K562 (cell line): ENCODE results near the gene KCNG4. TPM values are rescaled to one million over a fixed set of nuclear protein-coding genes. Genes with fewer than 3 reads are reported as not detected.

Source experiments
- ATAC-seq: fragments of 200-7000 bp; cut with Tn5 transposase; 3 replicates; pipeline ENCODE4 v1.9.1; 2020; ENCODE audit warnings: moderate library complexity
- BruUV-seq: library from RNA; stranded (reverse); fragments of 400-500 nt; replicated peaks from 2 replicates; lab custom pipeline; 2021; lab: Mats Ljungman, UMichigan
- CTCF ChIA-PET: fragments of 300-600 bp; formaldehyde crosslinking; extraction: SDS; loops from one replicate; lab custom pipeline; 2021; ENCODE audit warnings: low intra/inter-chr PET ratio; lab: Yijun Ruan, JAX
- POLR2A ChIA-PET: fragments of 300-600, 350-650 bp; sonication (Branson Sonifier 250); formaldehyde crosslinking; extraction: SDS; loops from one replicate; lab custom pipeline; 2021; ENCODE audit warnings: antibody characterized with exemption, inconsistent platforms; lab: Yijun Ruan, JAX
- DNase-seq, 4 experiments: peaks; one replicate each; pipeline versions ENCODE4 v3.0.0 to v3.0.0-alpha.2; 2011 to 2018; ENCODE audit warnings: low spot score in 3 of 4, mixed read lengths in 3 of 4; ENCODE audit errors: extremely low read depth in 1 of 4
- FAIRE-seq: peaks from 2 replicates; lab custom pipeline; 2011; peaks lifted over from hg19 to GRCh38; lab: Jason Lieb, UNC
- H2AFZ ChIP-seq: 2 replicates; pipeline ENCODE4 v1.6.0; 2011; ENCODE audit warnings: low read depth, low read length, control low read depth, inconsistent platforms
- H3K27ac ChIP-seq: fragments of 200-600 bp; 3 replicates; pipeline ENCODE4 v1.8.0; 2011; ENCODE audit warnings: low read depth, mild to moderate bottlenecking, control low read depth, inconsistent platforms, low read length, moderate library complexity, mixed read lengths; ENCODE audit errors: extremely low read depth
- H3K27me3 ChIP-seq, 2 experiments: fragments of 300-600 bp in 1 of 2; 2 replicates in 1 of 2; 3 replicates in 1 of 2; pipeline versions ENCODE4 v1.6.0 to v1.8.0; 2011; ENCODE audit warnings: inconsistent platforms in 2 of 2, low read length in 2 of 2, mild to moderate bottlenecking in 1 of 2, mixed read lengths in 1 of 2, moderate library complexity in 1 of 2; ENCODE audit not compliant: control insufficient read depth in 2 of 2, insufficient read depth in 2 of 2
- H3K36me3 ChIP-seq: fragments of 300-600 bp; 3 replicates; pipeline ENCODE4 v1.8.0; 2011; ENCODE audit warnings: mild to moderate bottlenecking, low read length, inconsistent platforms; ENCODE audit not compliant: control insufficient read depth, insufficient read depth
- H3K4me1 ChIP-seq, 2 experiments: fragments of 200-600 bp in 1 of 2; replicated peaks in 1 of 2; 2 replicates in 1 of 2; 3 replicates in 1 of 2; pipeline versions ENCODE4 v1.5.1 to v1.8.0; 2011; ENCODE audit warnings: inconsistent platforms in 2 of 2, low read length in 2 of 2, mild to moderate bottlenecking in 1 of 2, mixed read lengths in 1 of 2, moderate library complexity in 1 of 2; ENCODE audit not compliant: control insufficient read depth in 2 of 2, insufficient read depth in 2 of 2
- H3K4me2 ChIP-seq: 2 replicates; pipeline ENCODE4 v1.6.1; 2011; ENCODE audit warnings: low read length, control low read depth, inconsistent platforms, mixed read lengths; ENCODE audit not compliant: insufficient read depth
- H3K4me3 ChIP-seq: fragments of 200-600 bp; sonication (generic), shearing (Covaris generic); 2 replicates; pipeline ENCODE4 v1.5.1; 2016; ENCODE audit warnings: control low read depth, inconsistent platforms
- H3K79me2 ChIP-seq: fragments of 200-600 bp; 3 replicates; pipeline ENCODE4 v1.8.0; 2011; ENCODE audit warnings: low read length, inconsistent platforms; ENCODE audit not compliant: control insufficient read depth, insufficient read depth
- H3K9ac ChIP-seq, 2 experiments: 2 replicates each; pipeline versions ENCODE4 v1.6.0 to v1.6.1; 2011; ENCODE audit warnings: low read depth in 2 of 2, low read length in 2 of 2, control low read depth in 1 of 2, inconsistent platforms in 1 of 2, mild to moderate bottlenecking in 1 of 2, mixed read lengths in 1 of 2; ENCODE audit not compliant: insufficient read depth in 1 of 2
- H3K9me1 ChIP-seq: one replicate; pipeline ENCODE4 v1.6.0; 2011; ENCODE audit warnings: inconsistent platforms, mild to moderate bottlenecking, low read length, moderate library complexity; ENCODE audit not compliant: control insufficient read depth, insufficient read depth
- H3K9me3 ChIP-seq: replicated peaks from 2 replicates; pipeline ENCODE4 v1.5.1; 2011; ENCODE audit warnings: low read depth, low read length, inconsistent platforms; ENCODE audit not compliant: control insufficient read depth, insufficient read depth
- H4K20me1 ChIP-seq: replicated peaks from 2 replicates; pipeline ENCODE4 v1.6.1; 2011; ENCODE audit warnings: low read length, inconsistent platforms, mixed read lengths; ENCODE audit not compliant: control insufficient read depth, insufficient read depth
- CBX3 ChIP-seq, 2 experiments: IDR thresholded peaks; 1 replicate in 1 of 2; 2 replicates in 1 of 2; pipeline ENCODE4 v1.6.1; 2012; ENCODE audit warnings: inconsistent platforms in 2 of 2, low read length in 2 of 2, borderline replicate concordance in 1 of 2, control low read depth in 1 of 2
- EZH2 ChIP-seq: IDR thresholded peaks from 2 replicates; pipeline ENCODE4 v1.6.1; 2012; ENCODE audit warnings: low read depth, mild to moderate bottlenecking, inconsistent platforms, low read length, borderline replicate concordance
- ZNF707 ChIP-seq: fragments of 250-450 bp; sonication (Bioruptor Pico); conservative IDR thresholded peaks from 2 replicates; pipeline ENCODE4 v1.8.0; 2022; ENCODE audit warnings: inconsistent platforms, mild to moderate bottlenecking, moderate library complexity
- WGBS: fragments of 100-300 bp; shearing (Covaris generic); methylation state at CpG from one replicate; pipeline ENCODE4 v1.1.6; 2016; ENCODE audit warnings: low coverage, mixed read lengths; ENCODE audit not compliant: insufficient coverage; ENCODE audit errors: missing lambda C conversion rate; 5-methylcytosine and 5-hydroxymethylcytosine counted together
- in situ Hi-C: fragments of 300-500 bp; cut with MboI; formaldehyde crosslinking; loops from 4 replicates; pipeline ENCODE4 v1.15.0; 2018; ENCODE audit warnings: inconsistent platforms, mixed read lengths
- intact Hi-C: fragments of 100-400 bp; cut with micrococcal nuclease; formaldehyde crosslinking; loops from 2 replicates; pipeline ENCODE4 v1.14.2; 2022
- polyA plus RNA-seq, 8 experiments: library from polyadenylated mRNA; depleted of rRNA in 4 of 8; stranded (reverse) in 5 of 8; unstranded in 3 of 8; fragments of >200 nt; fragmentation: Nextera tagmentation in 2 of 8; fragmentation: Illumina TruSeq in 1 of 8; extraction: Ambion mirVana in 2 of 8; extraction: Trizol in 1 of 8; gene quantifications; 2 replicates each; pipeline versions ENCODE4 v1.2.1 to v1.2.3, GENCODE V29; 2011 to 2014; ENCODE audit warnings: inconsistent platforms in 1 of 8, missing spikeins in 1 of 8
- total RNA-seq, 7 experiments: library from RNA; depleted of rRNA in 6 of 7; stranded (reverse); fragments of >200 nt in 6 of 7; fragmentation: Illumina TruSeq in 2 of 7; extraction: Trizol in 2 of 7; gene quantifications; 2 replicates each; pipeline versions ENCODE4 v1.2.1 to v1.2.3, GENCODE V29; 2011 to 2021; ENCODE audit warnings: low replicate concordance in 1 of 7
- TF ChIP-seq, protein P1 (sequence below): fragments of 450-650 bp; IDR thresholded peaks from 2 replicates; pipeline ENCODE4 v1.6.1; 2016; ENCODE audit warnings: low read depth

The KCNG4 gene
- total and polyA plus RNA-seq, 9 of the 15 experiments (the other 6 are each of a cell fraction or from before 2014, with no cell fraction given): not detected

DNA sequence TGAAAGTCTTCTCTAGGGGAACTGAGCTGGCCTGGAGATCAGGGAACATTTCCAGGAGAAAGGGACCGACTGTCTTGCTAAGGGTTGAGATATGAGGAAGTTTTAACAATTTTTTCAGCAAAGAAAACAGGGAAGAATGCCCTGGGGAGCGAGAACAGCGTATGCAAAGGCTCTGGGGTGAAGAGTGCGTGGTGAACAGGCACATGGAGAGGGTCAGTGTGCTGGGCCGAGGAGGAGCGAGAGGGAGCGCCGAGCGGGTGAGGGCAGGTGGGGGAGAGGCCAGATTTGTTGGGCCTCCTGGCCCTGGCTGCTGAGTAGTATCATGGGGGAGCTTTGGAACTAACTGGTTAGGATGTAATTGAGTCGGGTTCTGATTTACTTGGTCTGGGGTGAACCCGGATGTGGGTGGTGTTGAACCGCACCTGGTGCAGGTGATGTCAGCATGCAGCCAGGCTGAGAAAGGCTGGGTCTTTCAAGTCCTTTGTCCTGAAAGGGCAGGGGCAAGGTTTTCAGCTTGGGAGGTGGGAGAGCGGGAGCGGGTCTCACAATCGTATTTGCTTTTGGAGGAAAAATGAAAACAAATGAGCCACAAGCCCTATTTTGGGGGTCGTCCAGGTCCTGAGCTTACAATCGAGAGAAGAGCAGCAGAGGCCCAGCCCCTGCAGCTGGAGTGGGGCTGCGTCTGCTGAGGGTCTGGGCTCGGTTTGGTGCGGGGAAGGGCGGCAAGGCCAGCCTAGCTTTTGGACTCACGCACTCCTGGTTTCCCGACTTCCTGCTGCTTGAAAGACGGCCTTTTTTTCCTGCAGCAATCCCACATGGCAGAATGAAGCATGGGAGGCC, 43.7 kb upstream of the KCNG4 start:
- peaks cover 83 to 94% of the 10 kb centered on the region in 2 experiments for H3K27me3 ChIP-seq
- FAIRE-seq (no peak), DNase-seq (no peak), ATAC-seq (no peak)
- in situ Hi-C loops (loop anchor here (5.0 kb wide), 1 partner anchor 194 kb away; no protein-coding TSS in a partner anchor), intact Hi-C loops (no loop called here)
- H3K9me3 ChIP-seq: no peaks in the 10 kb centered on the region
- no peaks in the 10 kb centered on the region for H3K79me2 ChIP-seq
- TF ChIP-seq EZH2: 0 out of 2 replicates have a peak, but pooled peaks have one; percentile 20
- TF ChIP-seq ZNF707 (CRISPR knock-in tag): no peak
- no peak overlapping the region for H2AFZ ChIP-seq
- BruUV-seq: no TSS peak
- H3K9me1 ChIP-seq: no peaks in the 10 kb centered on the region
- ChIA-PET POLR2A (interaction anchor here (0.7 kb wide), 2 partner anchors 91 to 116 kb away, joined by 5 read pairs; no protein-coding TSS in a partner anchor), CTCF (no interaction called here)
- no peak overlapping the region for H3K4me2 ChIP-seq
- H4K20me1 ChIP-seq: peaks cover 15% of the 10 kb centered on the region
- no peaks in the 10 kb centered on the region for H3K36me3 ChIP-seq
- WGBS: 8% methylated on average over 24 of the region's 24 CpGs
- H3K27ac ChIP-seq: no peak overlapping the region
- H3K9ac ChIP-seq: no peak overlapping the region
- no peak overlapping the region for H3K4me3 ChIP-seq
- H3K4me1 ChIP-seq: no peaks in the 10 kb centered on the region

GRCh38 chr16:84282533-84282932, 42.7 kb upstream of the KCNG4 start:
- ChIA-PET CTCF (no interaction called here), POLR2A (no interaction called here)
- Histone ChIP-seq H3K27ac (no peak overlapping the region), H3K9me3 (no peaks in the 10 kb centered on the region), H3K4me3 (no peak overlapping the region), H4K20me1 (peaks cover 15% of the 10 kb centered on the region), H3K27me3 (peaks cover 79 to 94% of the 10 kb centered on the region in 2 experiments), H2AFZ (no peak overlapping the region), H3K36me3 (no peaks in the 10 kb centered on the region), H3K79me2 (no peaks in the 10 kb centered on the region), H3K4me2 (no peak overlapping the region), H3K4me1 (no peaks in the 10 kb centered on the region), H3K9ac (no peak overlapping the region), H3K9me1 (no peaks in the 10 kb centered on the region)
- ATAC-seq (no peak), DNase-seq (no peak), FAIRE-seq (no peak)
- intact Hi-C loops: no loop called here
- no TSS peak for BruUV-seq
- in situ Hi-C loops: loop anchor here (5.0 kb wide), 1 partner anchor 195 kb away; no protein-coding TSS in a partner anchor
- WGBS: 4% methylated on average over 6 of the region's 6 CpGs
- TF ChIP-seq, protein P1, sequence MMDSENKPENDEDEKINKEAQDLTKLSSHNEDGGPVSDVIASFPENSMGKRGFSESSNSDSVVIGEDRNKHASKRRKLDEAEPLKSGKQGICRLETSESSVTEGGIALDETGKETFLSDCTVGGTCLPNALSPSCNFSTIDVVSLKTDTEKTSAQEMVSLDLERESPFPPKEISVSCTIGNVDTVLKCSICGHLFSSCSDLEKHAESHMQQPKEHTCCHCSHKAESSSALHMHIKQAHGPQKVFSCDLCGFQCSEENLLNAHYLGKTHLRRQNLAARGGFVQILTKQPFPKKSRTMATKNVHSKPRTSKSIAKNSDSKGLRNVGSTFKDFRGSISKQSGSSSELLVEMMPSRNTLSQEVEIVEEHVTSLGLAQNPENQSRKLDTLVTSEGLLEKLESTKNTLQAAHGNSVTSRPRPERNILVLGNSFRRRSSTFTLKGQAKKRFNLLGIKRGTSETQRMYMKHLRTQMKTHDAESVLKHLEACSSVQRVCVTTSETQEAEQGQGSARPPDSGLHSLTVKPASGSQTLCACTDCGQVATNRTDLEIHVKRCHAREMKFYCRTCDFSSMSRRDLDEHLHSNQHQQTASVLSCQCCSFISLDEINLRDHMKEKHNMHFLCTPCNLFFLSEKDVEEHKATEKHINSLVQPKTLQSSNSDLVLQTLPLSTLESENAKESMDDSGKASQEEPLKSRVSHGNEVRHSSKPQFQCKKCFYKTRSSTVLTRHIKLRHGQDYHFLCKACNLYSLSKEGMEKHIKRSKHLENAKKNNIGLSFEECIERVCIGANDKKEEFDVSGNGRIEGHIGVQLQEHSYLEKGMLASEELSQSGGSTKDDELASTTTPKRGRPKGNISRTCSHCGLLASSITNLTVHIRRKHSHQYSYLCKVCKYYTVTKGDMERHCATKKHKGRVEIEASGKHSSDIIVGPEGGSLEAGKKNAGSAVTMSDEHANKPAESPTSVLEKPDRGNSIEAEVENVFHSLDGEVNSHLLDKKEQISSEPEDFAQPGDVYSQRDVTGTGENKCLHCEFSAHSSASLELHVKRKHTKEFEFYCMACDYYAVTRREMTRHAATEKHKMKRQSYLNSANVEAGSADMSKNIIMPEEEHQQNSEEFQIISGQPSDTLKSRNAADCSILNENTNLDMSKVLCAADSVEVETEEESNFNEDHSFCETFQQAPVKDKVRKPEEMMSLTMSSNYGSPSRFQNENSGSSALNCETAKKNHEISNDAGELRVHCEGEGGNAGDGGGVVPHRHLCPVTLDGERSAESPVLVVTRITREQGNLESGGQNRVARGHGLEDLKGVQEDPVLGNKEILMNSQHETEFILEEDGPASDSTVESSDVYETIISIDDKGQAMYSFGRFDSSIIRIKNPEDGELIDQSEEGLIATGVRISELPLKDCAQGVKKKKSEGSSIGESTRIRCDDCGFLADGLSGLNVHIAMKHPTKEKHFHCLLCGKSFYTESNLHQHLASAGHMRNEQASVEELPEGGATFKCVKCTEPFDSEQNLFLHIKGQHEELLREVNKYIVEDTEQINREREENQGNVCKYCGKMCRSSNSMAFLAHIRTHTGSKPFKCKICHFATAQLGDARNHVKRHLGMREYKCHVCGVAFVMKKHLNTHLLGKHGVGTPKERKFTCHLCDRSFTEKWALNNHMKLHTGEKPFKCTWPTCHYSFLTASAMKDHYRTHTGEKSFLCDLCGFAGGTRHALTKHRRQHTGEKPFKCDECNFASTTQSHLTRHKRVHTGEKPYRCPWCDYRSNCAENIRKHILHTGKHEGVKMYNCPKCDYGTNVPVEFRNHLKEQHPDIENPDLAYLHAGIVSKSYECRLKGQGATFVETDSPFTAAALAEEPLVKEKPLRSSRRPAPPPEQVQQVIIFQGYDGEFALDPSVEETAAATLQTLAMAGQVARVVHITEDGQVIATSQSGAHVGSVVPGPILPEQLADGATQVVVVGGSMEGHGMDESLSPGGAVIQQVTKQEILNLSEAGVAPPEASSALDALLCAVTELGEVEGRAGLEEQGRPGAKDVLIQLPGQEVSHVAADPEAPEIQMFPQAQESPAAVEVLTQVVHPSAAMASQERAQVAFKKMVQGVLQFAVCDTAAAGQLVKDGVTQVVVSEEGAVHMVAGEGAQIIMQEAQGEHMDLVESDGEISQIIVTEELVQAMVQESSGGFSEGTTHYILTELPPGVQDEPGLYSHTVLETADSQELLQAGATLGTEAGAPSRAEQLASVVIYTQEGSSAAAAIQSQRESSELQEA: no peak
- TF ChIP-seq CBX3 (IDR thresholded peaks at IDR 0.05; ENCODE audit: borderline replicate concordance in 1 of 2, low read length in 2 of 2): no peak
